B cell (primary cell): ENCODE data around the gene TIGD1. TPM values are rescaled to one million over a fixed set of nuclear protein-coding genes. Genes with fewer than 3 reads are reported as not detected.

Experiments used
- ATAC-seq: fragments of 200-7000 bp; cut with Tn5 transposase; one replicate; pipeline ENCODE4 v1.10.0; 2021; ENCODE audit warnings: low read depth, mild to moderate bottlenecking, moderate number of reproducible peaks, moderate library complexity
- CTCF ChIA-PET: fragments of 350-600 bp; sonication (Branson Sonifier 250); formaldehyde crosslinking; loops from one replicate; lab custom pipeline; 2021; ENCODE audit warnings: antibody characterized with exemption, inconsistent platforms; lab: Charles Lee
- POLR2A ChIA-PET: fragments of 350-600 bp; sonication (Branson Sonifier 250); formaldehyde crosslinking; loops from one replicate; lab custom pipeline; 2021; ENCODE audit warnings: antibody characterized with exemption; lab: Charles Lee
- DNase-seq: peaks from one replicate; pipeline ENCODE4 v3.0.0; 2013
- H2AFZ ChIP-seq: 2 replicates; pipeline ENCODE4 v1.6.1; 2012; ENCODE audit warnings: mild to moderate bottlenecking, low read depth, low read length; ENCODE audit not compliant: insufficient read depth, poor library complexity, severe bottlenecking
- H3K27ac ChIP-seq, 2 donors: 1 replicate in 1 of 2; 2 replicates in 1 of 2; pipeline ENCODE4 v1.5.1; 2012 to 2013; ENCODE audit warnings: low read length in 2 of 2, mild to moderate bottlenecking in 2 of 2, moderate library complexity in 1 of 2
- H3K27me3 ChIP-seq, 4 experiments: fragments of 200-600 bp in 1 of 4; sonication (generic) in 1 of 4; replicated peaks in 1 of 4; 1 replicate in 2 of 4; 2 replicates in 2 of 4; pipeline versions ENCODE4 v1.6.1 to v1.7.0; 2013 to 2016; ENCODE audit warnings: low read length in 3 of 4, mild to moderate bottlenecking in 2 of 4, mixed read lengths in 1 of 4, moderate library complexity in 1 of 4; ENCODE audit not compliant: insufficient read depth in 4 of 4, control insufficient read depth in 3 of 4; ENCODE audit errors: control extremely low read depth in 1 of 4
- H3K36me3 ChIP-seq, 2 experiments: replicated peaks in 1 of 2; 1 replicate in 1 of 2; 2 replicates in 1 of 2; pipeline versions ENCODE4 v1.6.1 to v1.7.1; 2013; ENCODE audit warnings: low read length in 1 of 2; ENCODE audit not compliant: insufficient read depth in 2 of 2, control insufficient read depth in 1 of 2; ENCODE audit errors: control extremely low read depth in 1 of 2, extremely low read depth in 1 of 2
- H3K4me1 ChIP-seq, 2 donors: fragments of 200-600 bp in 1 of 2; sonication (generic) in 1 of 2; 1 replicate in 1 of 2; 2 replicates in 1 of 2; pipeline versions ENCODE4 v1.5.1 to v1.6.1; 2013 to 2017; ENCODE audit warnings: low read length in 2 of 2; ENCODE audit not compliant: control insufficient read depth in 2 of 2, insufficient read depth in 2 of 2
- H3K4me2 ChIP-seq: replicated peaks from 2 replicates; pipeline ENCODE3; 2012; ENCODE audit warnings: mild to moderate bottlenecking, low read depth, low read length; ENCODE audit not compliant: poor library complexity, severe bottlenecking
- H3K4me3 ChIP-seq, 5 experiments: fragments of 200-600 bp in 1 of 5; sonication (generic) in 1 of 5; 1 replicate in 3 of 5; 2 replicates in 2 of 5; pipeline versions ENCODE4 v1.5.1 to v1.7.0; 2011 to 2016; ENCODE audit warnings: low read length in 4 of 5, mild to moderate bottlenecking in 4 of 5, low read depth in 2 of 5, control low read depth in 1 of 5, moderate library complexity in 1 of 5; ENCODE audit not compliant: insufficient read depth in 1 of 5; ENCODE audit errors: control extremely low read depth in 1 of 5, extremely low read depth in 1 of 5
- H3K79me2 ChIP-seq: fragments of 200-600 bp; sonication (generic); one replicate; pipeline ENCODE4 v1.6.0; 2016; ENCODE audit warnings: low read length; ENCODE audit not compliant: control insufficient read depth, insufficient read depth
- H3K9ac ChIP-seq: fragments of 200-600 bp; sonication (generic); 2 replicates; pipeline ENCODE4 v1.6.1; 2017; ENCODE audit warnings: mild to moderate bottlenecking, low read length, moderate library complexity
- H3K9me3 ChIP-seq, 3 donors: one replicate each; pipeline versions ENCODE4 v1.6.1 to v1.7.1; 2013; ENCODE audit warnings: low read length in 2 of 3; ENCODE audit not compliant: control insufficient read depth in 2 of 3, insufficient read depth in 1 of 3; ENCODE audit errors: control extremely low read depth in 1 of 3
- H4K20me1 ChIP-seq: 2 replicates; pipeline ENCODE4 v1.6.0; 2012; ENCODE audit warnings: mild to moderate bottlenecking, low read length; ENCODE audit not compliant: insufficient read depth, control insufficient read depth, poor library complexity, severe bottlenecking
- H3K27ac Mint-ChIP-seq: one replicate; pipeline ENCODE4 v1.8.0; 2021; ENCODE audit warnings: mixed read lengths
- H3K27me3 Mint-ChIP-seq: one replicate; pipeline ENCODE4 v1.8.0; 2021; ENCODE audit warnings: mixed read lengths
- H3K4me1 Mint-ChIP-seq: one replicate; pipeline ENCODE4 v1.8.0; 2021; ENCODE audit warnings: mixed read lengths
- H3K4me3 Mint-ChIP-seq: one replicate; pipeline ENCODE4 v1.8.0; 2021; ENCODE audit warnings: mixed read lengths
- H3K9me3 Mint-ChIP-seq: one replicate; pipeline ENCODE4 v1.8.0; 2022; ENCODE audit warnings: mixed read lengths; ENCODE audit not compliant: insufficient read depth
- CTCF ChIP-seq: fragments of 200-600 bp; IDR thresholded peaks from one replicate; pipeline ENCODE4 v1.8.0; 2022; ENCODE audit warnings: antibody characterized with exemption, mild to moderate bottlenecking
- EZH2 ChIP-seq: IDR thresholded peaks from 2 replicates; pipeline ENCODE4 v1.6.1; 2012; ENCODE audit warnings: borderline replicate concordance, low read depth, mild to moderate bottlenecking, moderate library complexity, low read length; ENCODE audit not compliant: insufficient read depth, poor library complexity, severe bottlenecking
- WGBS: methylation state at CpG from one replicate; pipeline ENCODE4 v1.1.5; 2013; ENCODE audit warnings: missing lambda C conversion rate; ENCODE audit not compliant: insufficient coverage; 5-methylcytosine and 5-hydroxymethylcytosine counted together
- intact Hi-C: fragments of 100-400 bp; cut with micrococcal nuclease; formaldehyde crosslinking; loops from one replicate; pipeline ENCODE4 v1.10.0; 2022
- polyA plus RNA-seq: library from polyadenylated mRNA; depleted of rRNA; stranded (reverse); fragments of >200 nt; gene quantifications from 2 replicates; pipeline ENCODE4 v1.2.3, GENCODE V29; 2012
- total RNA-seq, 2 donors: library from RNA; stranded (reverse); fragments of 120-200 nt in 1 of 2; gene quantifications; 1 replicate in 1 of 2; 2 replicates in 1 of 2; pipeline versions ENCODE4 v1.2.3 to v1.2.4, GENCODE V29; 2013 to 2022

The TIGD1 gene
- total and polyA plus RNA-seq, 2 donors (not counting 1 experiment from before 2014, with no cell fraction given) = 7.6 to 13.6 TPM

GRCh38 chr2:232593982-232594381 is 43.6 kb upstream of the TIGD1 start:
- CTCF ChIA-PET = no interaction called here
- TF ChIP-seq EZH2 (no peak), CTCF (no peak)
- Histone ChIP-seq H3K36me3 (no peaks in the 10 kb centered on the region), H4K20me1 (no peaks in the 10 kb centered on the region), H3K9me3 (peaks cover 0 to 7% (median 0%) of the 10 kb centered on the region in 3 donors), H3K27ac (no peak overlapping the region), H2AFZ (no peak overlapping the region), H3K4me3 (no peak overlapping the region), H3K4me2 (no peak overlapping the region), H3K4me1 (no peaks in the 10 kb centered on the region), H3K9ac (no peak overlapping the region), H3K79me2 (no peaks in the 10 kb centered on the region), H3K27me3 (no peaks in the 10 kb centered on the region)
- DNase-seq = no peak
- intact Hi-C loops = no loop called here
- H3K27ac Mint-ChIP-seq = no peak overlapping the region
- no peaks in the 10 kb centered on the region for H3K4me1 Mint-ChIP-seq
- peaks cover 3% of the 10 kb centered on the region for H3K9me3 Mint-ChIP-seq
- POLR2A ChIA-PET = no interaction called here
- H3K27me3 Mint-ChIP-seq = no peaks in the 10 kb centered on the region
- no peak overlapping the region for H3K4me3 Mint-ChIP-seq
- no peak for ATAC-seq
- WGBS = 86% methylated on average over 4 of the region's 7 CpGs

GRCh38 chr2:232592772-232593395 is 42.5 kb upstream of the TIGD1 start:
- no peak for TF ChIP-seq EZH2
- no peak for TF ChIP-seq CTCF
- Histone ChIP-seq H3K79me2 (no peaks in the 10 kb centered on the region), H3K9ac (no peak overlapping the region), H2AFZ (no peak overlapping the region), H3K27ac (no peak overlapping the region), H3K36me3 (no peaks in the 10 kb centered on the region), H3K9me3 (peaks cover 0 to 7% (median 0%) of the 10 kb centered on the region in 3 donors), H4K20me1 (no peaks in the 10 kb centered on the region), H3K4me1 (no peaks in the 10 kb centered on the region), H3K4me3 (no peak overlapping the region), H3K4me2 (no peak overlapping the region), H3K27me3 (no peaks in the 10 kb centered on the region)
- no peak for ATAC-seq
- 100% methylated on average over 1 of the region's 3 CpGs for WGBS
- no peaks in the 10 kb centered on the region for H3K4me1 Mint-ChIP-seq
- DNase-seq = no peak
- H3K9me3 Mint-ChIP-seq = peaks cover 3% of the 10 kb centered on the region
- POLR2A ChIA-PET = no interaction called here
- intact Hi-C loops = no loop called here
- H3K27ac Mint-ChIP-seq = no peak overlapping the region
- CTCF ChIA-PET = interaction anchor here (1.2 kb wide), 1 partner anchor 10 kb away, joined by 3 read pairs; no protein-coding TSS in a partner anchor
- no peaks in the 10 kb centered on the region for H3K27me3 Mint-ChIP-seq
- no peak overlapping the region for H3K4me3 Mint-ChIP-seq
